ENCODE results near the gene HMGB1.

The HMGB1 gene

DNA sequence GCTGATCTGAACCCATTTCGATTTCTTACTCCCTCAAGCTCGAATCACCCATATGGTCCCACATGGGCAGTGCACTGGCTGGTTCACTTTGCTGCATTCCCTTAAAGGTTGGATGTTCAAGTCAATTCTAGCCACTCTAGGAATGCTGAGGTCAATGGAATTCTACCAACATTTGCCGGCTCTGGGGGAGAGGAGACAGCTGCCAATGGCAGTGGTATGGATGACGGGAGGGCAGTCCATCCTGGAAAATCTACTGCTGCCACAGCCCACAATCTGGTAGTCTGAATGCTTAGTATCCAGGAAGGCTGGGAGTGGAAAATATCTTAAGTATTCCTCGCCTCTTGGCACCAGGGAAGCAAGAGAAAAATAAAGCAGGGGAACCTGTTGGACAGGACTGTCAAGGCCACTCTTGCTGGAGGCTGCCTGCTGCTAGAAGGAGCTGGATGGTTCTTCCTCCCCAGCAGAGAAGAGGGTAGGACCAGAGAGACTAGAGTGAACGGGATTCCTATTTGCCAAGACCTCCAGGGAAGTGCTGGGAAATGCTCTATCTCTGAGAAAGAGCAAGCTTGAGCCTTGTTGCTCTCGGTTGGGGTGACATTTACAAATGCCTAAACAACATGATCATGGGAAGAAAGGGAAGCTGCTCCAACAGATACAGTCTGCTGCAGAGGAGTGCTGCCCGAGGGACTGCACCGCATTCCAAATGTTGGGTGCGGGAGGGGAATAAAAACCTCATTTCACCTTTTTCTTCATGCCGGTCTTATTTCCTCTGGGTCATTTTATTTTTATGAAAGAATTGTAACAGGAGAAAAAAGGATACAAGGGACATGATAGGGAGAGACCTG, 20.7 kb upstream of the HMGB1 start:
- ChIA-PET CTCF (no interaction called here), POLR2A (no interaction called here)
- no peak for DNase-seq (ENCODE audit: extremely low spot score)
- TF ChIP-seq, protein P1, sequence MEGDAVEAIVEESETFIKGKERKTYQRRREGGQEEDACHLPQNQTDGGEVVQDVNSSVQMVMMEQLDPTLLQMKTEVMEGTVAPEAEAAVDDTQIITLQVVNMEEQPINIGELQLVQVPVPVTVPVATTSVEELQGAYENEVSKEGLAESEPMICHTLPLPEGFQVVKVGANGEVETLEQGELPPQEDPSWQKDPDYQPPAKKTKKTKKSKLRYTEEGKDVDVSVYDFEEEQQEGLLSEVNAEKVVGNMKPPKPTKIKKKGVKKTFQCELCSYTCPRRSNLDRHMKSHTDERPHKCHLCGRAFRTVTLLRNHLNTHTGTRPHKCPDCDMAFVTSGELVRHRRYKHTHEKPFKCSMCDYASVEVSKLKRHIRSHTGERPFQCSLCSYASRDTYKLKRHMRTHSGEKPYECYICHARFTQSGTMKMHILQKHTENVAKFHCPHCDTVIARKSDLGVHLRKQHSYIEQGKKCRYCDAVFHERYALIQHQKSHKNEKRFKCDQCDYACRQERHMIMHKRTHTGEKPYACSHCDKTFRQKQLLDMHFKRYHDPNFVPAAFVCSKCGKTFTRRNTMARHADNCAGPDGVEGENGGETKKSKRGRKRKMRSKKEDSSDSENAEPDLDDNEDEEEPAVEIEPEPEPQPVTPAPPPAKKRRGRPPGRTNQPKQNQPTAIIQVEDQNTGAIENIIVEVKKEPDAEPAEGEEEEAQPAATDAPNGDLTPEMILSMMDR (IDR thresholded peaks at IDR 0.05; ENCODE audit: control extremely low read depth, extremely low read depth, low read depth, missing control alignments): no peak

DNA sequence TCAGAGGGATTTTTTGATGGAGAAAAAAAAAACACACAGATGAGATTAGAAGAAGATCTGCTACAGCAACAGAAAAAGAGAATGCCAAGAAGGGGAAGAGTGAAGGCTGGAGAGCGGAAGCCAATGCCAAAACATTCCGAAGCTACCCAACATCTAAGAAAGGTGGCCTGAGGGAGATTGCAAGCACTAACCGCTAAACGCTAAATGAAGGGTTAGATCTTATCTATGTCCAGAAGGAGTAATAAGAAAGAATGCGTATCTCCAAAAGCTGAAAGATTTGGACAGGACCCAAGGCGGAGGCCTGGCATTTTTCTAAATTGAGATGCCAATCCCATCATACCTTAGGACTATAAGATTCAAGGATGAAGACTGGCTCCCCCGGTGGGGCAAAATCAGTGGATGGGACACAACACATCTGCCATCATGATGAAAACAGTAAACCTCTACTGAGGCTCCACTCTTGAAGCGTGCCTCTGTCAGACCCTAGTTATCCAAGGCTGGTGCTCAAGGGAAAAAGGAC, 15.6 kb upstream of the HMGB1 start:
- ChIA-PET POLR2A (no interaction called here), CTCF (no interaction called here)
- no peak for DNase-seq (ENCODE audit: extremely low spot score)
- TF ChIP-seq, protein P1 (IDR thresholded peaks at IDR 0.05; ENCODE audit: control extremely low read depth, extremely low read depth, low read depth, missing control alignments): no peak

DNA sequence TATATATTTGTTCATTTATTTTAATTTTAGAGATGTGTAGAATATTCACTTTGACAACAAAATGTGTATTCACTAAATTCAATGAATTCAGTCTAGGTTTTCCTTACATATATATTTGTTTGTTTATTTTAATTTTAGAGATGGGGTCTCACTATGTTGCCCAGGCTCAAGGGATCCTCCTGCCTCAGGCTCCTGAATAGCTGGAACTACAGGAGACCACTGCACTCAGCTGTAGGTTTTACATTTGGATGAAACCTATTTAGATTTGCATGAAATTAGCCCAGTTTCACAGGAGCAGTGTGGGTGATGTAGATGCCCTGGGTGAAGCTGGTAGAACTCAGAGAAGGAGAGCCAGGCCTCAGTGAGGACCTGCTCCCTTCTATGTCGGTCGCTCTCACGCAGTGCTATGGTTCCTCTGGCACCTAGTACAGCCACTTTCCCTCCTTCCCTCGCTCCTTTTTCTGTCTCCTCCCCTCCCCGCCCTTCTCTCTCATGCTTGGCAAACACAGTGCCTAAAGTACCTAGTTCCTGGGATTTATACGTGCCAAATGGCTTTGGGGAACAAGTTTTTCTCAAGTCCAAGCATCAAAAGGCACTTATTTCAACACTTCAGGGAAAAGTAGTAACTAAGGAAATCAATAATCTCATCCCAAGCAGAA, 14.7 kb upstream of the HMGB1 start:
- CTCF ChIA-PET: interaction anchor here (1.7 to 2.0 kb wide), 2 partner anchors 20 to 101 kb away, joined by 5 read pairs; no protein-coding TSS in a partner anchor
- POLR2A ChIA-PET: no interaction called here
- no peak for DNase-seq (ENCODE audit: extremely low spot score)
- TF ChIP-seq, protein P1 (IDR thresholded peaks at IDR 0.05; ENCODE audit: control extremely low read depth, extremely low read depth, low read depth, missing control alignments): no peak

DNA sequence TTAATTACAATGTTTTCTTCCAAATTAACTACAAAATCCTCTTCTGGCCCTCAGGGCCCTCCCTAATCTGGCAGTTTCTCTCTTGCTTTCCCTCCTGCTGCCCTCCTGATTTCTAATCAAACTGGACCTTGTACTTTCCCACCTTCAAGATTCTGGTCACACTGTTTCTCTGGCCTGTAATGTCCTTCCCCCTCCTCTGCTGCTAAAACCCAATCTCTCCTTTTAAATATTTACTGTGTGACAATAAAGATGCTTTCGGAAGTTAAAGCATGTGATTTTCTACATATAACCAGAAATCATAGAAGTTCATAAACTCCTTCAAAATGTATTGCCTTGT, 14.1 kb upstream of the HMGB1 start:
- no peak for DNase-seq (ENCODE audit: extremely low spot score)
- POLR2A ChIA-PET: no interaction called here
- TF ChIP-seq, protein P1 (IDR thresholded peaks at IDR 0.05; ENCODE audit: control extremely low read depth, extremely low read depth, low read depth, missing control alignments): no peak
- CTCF ChIA-PET: interaction anchor here (1.2 to 2.0 kb wide), 3 partner anchors 21 to 365 kb away, joined by 3 to 5 read pairs (median 5); no protein-coding TSS in a partner anchor

DNA sequence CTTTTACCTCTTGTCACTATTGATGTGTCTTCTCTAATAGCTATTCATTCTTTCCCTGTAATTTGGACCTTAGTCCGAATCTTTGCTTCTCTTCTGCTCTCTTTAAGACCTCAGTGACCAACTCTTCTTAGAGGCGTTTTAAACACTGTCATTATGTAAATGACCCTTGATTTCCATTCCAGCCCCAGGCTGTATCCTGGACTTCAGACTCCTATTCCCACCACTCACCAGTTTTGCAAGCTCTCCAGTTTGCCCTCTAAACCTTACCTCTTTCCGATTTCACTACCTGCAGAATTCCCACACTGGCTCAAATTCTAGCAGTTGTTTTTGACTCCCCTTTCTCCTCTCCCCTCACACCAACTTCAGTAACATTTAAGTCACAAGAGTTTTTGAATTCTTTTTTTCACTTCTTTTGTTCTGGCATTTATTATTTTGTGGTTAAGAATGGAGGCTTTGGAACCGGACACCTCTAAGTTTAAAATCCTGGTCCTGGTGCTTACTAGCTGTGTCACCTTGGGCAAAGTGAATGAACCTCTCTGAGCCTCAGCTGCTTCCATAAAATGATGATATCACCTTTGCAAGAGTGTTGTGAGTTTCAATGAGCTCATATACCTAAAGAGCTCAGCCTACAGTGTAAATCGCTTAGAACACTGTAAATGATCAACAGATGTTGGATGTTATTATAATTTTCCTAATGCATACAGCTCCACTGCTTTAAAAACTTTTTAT, 13.6 kb upstream of the HMGB1 start:
- TF ChIP-seq, protein P1 (IDR thresholded peaks at IDR 0.05; ENCODE audit: control extremely low read depth, extremely low read depth, low read depth, missing control alignments): no peak
- ChIA-PET POLR2A (no interaction called here), CTCF (interaction anchor here (1.2 to 2.0 kb wide), 3 partner anchors 21 to 364 kb away, joined by 3 to 5 read pairs (median 5); no protein-coding TSS in a partner anchor)
- no peak for DNase-seq (ENCODE audit: extremely low spot score)

Measured in GM10248 (cell line).